ENCODE measurements around the gene MAGI1. TPM values are rescaled to one million over a fixed set of nuclear protein-coding genes. Genes with fewer than 3 reads are reported as not detected.

MAGI1 gene
- total RNA-seq, result under 1 TPM in 1 of 2 donors, not detected in 1; 0.39 TPM

- ATAC-seq (peak in 1 of 2 donors; percentile 78), DNase-seq (ENCODE audit: low spot score in 2 of 2) (peak in 1 of 2 donors; percentile 49)
- H3K36me3 Mint-ChIP-seq, result peaks cover 6 to 8% of the 10 kb centered on the region in 2 donors
- peaks cover 5 to 6% of the 10 kb centered on the region in 2 donors for H3K9me3 Mint-ChIP-seq
- H3K27ac Mint-ChIP-seq, result peak within 1 kb of the TSS in 1 of 2 donors; percentile 85
Measured at GRCh38 chr3:66038726-66039589, at the start of gene MAGI1. TSS of gene MAGI1 (minus strand) at chr3:66038918. CDS start at chr3:66038308, 610 bp downstream.

- H3K36me3 Mint-ChIP-seq, result no peaks in the 10 kb centered on the region
- DNase-seq (ENCODE audit: low spot score in 2 of 2) (no peak), ATAC-seq (no peak)
- H3K9me3 Mint-ChIP-seq, result no peaks in the 10 kb centered on the region
- no peak overlapping the region for H3K27ac Mint-ChIP-seq
Measured at GRCh38 chr3:66083784-66084213, 45.1 kb upstream of the MAGI1 start.

GRCh38 chr3:66083096-66083678, 44.5 kb upstream of the MAGI1 start:
- ATAC-seq, result no peak

GRCh38 chr3:66082679-66083078, 44.0 kb upstream of the MAGI1 start:
- no peak for DNase-seq (ENCODE audit: low spot score in 2 of 2)
- no peaks in the 10 kb centered on the region for H3K36me3 Mint-ChIP-seq
- no peak for ATAC-seq
- H3K9me3 Mint-ChIP-seq, result no peaks in the 10 kb centered on the region
- no peak overlapping the region for H3K27ac Mint-ChIP-seq

More at GRCh38 chr3:66083096-66083678, 44.5 kb upstream of the MAGI1 start:
- H3K36me3 Mint-ChIP-seq, result no peaks in the 10 kb centered on the region
- no peaks in the 10 kb centered on the region for H3K9me3 Mint-ChIP-seq
- no peak for DNase-seq (ENCODE audit: low spot score in 2 of 2)
- H3K27ac Mint-ChIP-seq, result no peak overlapping the region

- DNase-seq (ENCODE audit: low spot score in 2 of 2) (no peak), ATAC-seq (no peak)
- no peak overlapping the region for H3K27ac Mint-ChIP-seq
Measured at GRCh38 chr3:66080167-66080566, 41.4 kb upstream of the MAGI1 start.

GRCh38 chr3:66077973-66078372, 39.3 kb upstream of the MAGI1 start:
- Mint-ChIP-seq H3K27ac (no peak overlapping the region), H3K9me3 (peaks cover 7 to 8% of the 10 kb centered on the region in 2 donors), H3K36me3 (no peaks in the 10 kb centered on the region)
- ATAC-seq, result no peak
- DNase-seq (ENCODE audit: low spot score in 2 of 2), result no peak

More at GRCh38 chr3:66080167-66080566, 41.4 kb upstream of the MAGI1 start:
- peaks cover 7 to 8% of the 10 kb centered on the region in 2 donors for H3K9me3 Mint-ChIP-seq
- H3K36me3 Mint-ChIP-seq, result no peaks in the 10 kb centered on the region

- H3K27ac Mint-ChIP-seq, result no peak overlapping the region
- DNase-seq (ENCODE audit: low spot score in 2 of 2) (no peak), ATAC-seq (no peak)
- no peaks in the 10 kb centered on the region for H3K36me3 Mint-ChIP-seq
- H3K9me3 Mint-ChIP-seq, result peaks cover 7 to 8% of the 10 kb centered on the region in 2 donors
Measured at GRCh38 chr3:66076861-66077470, 38.2 kb upstream of the MAGI1 start.

- DNase-seq (ENCODE audit: low spot score in 2 of 2) (no peak), ATAC-seq (no peak)
- Mint-ChIP-seq H3K9me3 (peaks cover 7 to 8% of the 10 kb centered on the region in 2 donors), H3K36me3 (no peaks in the 10 kb centered on the region), H3K27ac (no peak overlapping the region)
Measured at GRCh38 chr3:66075281-66075680, 36.6 kb upstream of the MAGI1 start.

- peaks cover 12% of the 10 kb centered on the region in 2 donors for H3K9me3 Mint-ChIP-seq
- no peak for DNase-seq (ENCODE audit: low spot score in 2 of 2)
- no peak for ATAC-seq
- H3K36me3 Mint-ChIP-seq, result no peaks in the 10 kb centered on the region
- no peak overlapping the region for H3K27ac Mint-ChIP-seq
Measured at GRCh38 chr3:66073464-66074141, 34.9 kb upstream of the MAGI1 start.

- ATAC-seq, result no peak
- Mint-ChIP-seq H3K9me3 (peaks cover 4 to 10% of the 10 kb centered on the region in 2 donors), H3K27ac (no peak overlapping the region), H3K36me3 (peaks cover 0 to 4% of the 10 kb centered on the region in 2 donors)
- no peak for DNase-seq (ENCODE audit: low spot score in 2 of 2)
Measured at GRCh38 chr3:66068255-66068654, 29.5 kb upstream of the MAGI1 start.

GRCh38 chr3:66066963-66067617, 28.4 kb upstream of the MAGI1 start:
- peaks cover 0 to 4% of the 10 kb centered on the region in 2 donors for H3K36me3 Mint-ChIP-seq
- H3K9me3 Mint-ChIP-seq, result peaks cover 4 to 10% of the 10 kb centered on the region in 2 donors
- no peak overlapping the region for H3K27ac Mint-ChIP-seq
- DNase-seq (ENCODE audit: low spot score in 2 of 2) (no peak), ATAC-seq (no peak)

GRCh38 chr3:66055289-66055688, 16.6 kb upstream of the MAGI1 start:
- no peak for ATAC-seq
- Mint-ChIP-seq H3K27ac (no peak overlapping the region), H3K9me3 (no peaks in the 10 kb centered on the region), H3K36me3 (no peaks in the 10 kb centered on the region)
- DNase-seq (ENCODE audit: low spot score in 2 of 2), result no peak

- Mint-ChIP-seq H3K27ac (no peak overlapping the region), H3K36me3 (no peaks in the 10 kb centered on the region), H3K9me3 (no peaks in the 10 kb centered on the region)
- no peak for DNase-seq (ENCODE audit: low spot score in 2 of 2)
- no peak for ATAC-seq
Measured at GRCh38 chr3:66053550-66054094, 14.9 kb upstream of the MAGI1 start.

- DNase-seq (ENCODE audit: low spot score in 2 of 2), result no peak
- no peak for ATAC-seq
- no peaks in the 10 kb centered on the region for H3K9me3 Mint-ChIP-seq
- no peak overlapping the region for H3K27ac Mint-ChIP-seq
- H3K36me3 Mint-ChIP-seq, result no peaks in the 10 kb centered on the region
Measured at GRCh38 chr3:66052721-66053549, 14.2 kb upstream of the MAGI1 start.

GRCh38 chr3:66050821-66051220, 12.1 kb upstream of the MAGI1 start:
- Mint-ChIP-seq H3K27ac (no peak overlapping the region), H3K9me3 (no peaks in the 10 kb centered on the region), H3K36me3 (no peaks in the 10 kb centered on the region)
- DNase-seq (ENCODE audit: low spot score in 2 of 2), result no peak
- no peak for ATAC-seq
